Esophagus squamous epithelium (tissue), 4 donors: ENCODE results near the gene SYNM.

Experiments used
- POLR2A ChIP-seq, 4 donors: fragments of 450-650 bp; IDR thresholded peaks; one replicate each; pipeline ENCODE4 v1.6.1; 2017; ENCODE audit warnings: antibody characterized with exemption in 4 of 4, mild to moderate bottlenecking in 4 of 4, moderate library complexity in 3 of 4
- TF ChIP-seq, protein P1 (sequence below), 6 experiments: fragments of 450-650 bp in 4 of 6; fragments of 200-600 bp in 2 of 6; sonication (generic) in 2 of 6; IDR thresholded peaks; one replicate each; pipeline ENCODE4 v1.5.1; 2016 to 2019; ENCODE audit warnings: antibody characterized with exemption in 6 of 6, mild to moderate bottlenecking in 4 of 6, moderate library complexity in 4 of 6

- TF ChIP-seq, protein P1, sequence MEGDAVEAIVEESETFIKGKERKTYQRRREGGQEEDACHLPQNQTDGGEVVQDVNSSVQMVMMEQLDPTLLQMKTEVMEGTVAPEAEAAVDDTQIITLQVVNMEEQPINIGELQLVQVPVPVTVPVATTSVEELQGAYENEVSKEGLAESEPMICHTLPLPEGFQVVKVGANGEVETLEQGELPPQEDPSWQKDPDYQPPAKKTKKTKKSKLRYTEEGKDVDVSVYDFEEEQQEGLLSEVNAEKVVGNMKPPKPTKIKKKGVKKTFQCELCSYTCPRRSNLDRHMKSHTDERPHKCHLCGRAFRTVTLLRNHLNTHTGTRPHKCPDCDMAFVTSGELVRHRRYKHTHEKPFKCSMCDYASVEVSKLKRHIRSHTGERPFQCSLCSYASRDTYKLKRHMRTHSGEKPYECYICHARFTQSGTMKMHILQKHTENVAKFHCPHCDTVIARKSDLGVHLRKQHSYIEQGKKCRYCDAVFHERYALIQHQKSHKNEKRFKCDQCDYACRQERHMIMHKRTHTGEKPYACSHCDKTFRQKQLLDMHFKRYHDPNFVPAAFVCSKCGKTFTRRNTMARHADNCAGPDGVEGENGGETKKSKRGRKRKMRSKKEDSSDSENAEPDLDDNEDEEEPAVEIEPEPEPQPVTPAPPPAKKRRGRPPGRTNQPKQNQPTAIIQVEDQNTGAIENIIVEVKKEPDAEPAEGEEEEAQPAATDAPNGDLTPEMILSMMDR (IDR thresholded peaks at IDR 0.05): no peak
- TF ChIP-seq POLR2A (IDR thresholded peaks at IDR 0.05): peak in 1 of 4 donors; percentile 10
These were observed 7.9 kb upstream of the SYNM start for GRCh38 chr15:99096894-99097426.
